ENCODE data around the gene CNTNAP2. TPM values are rescaled to one million over a fixed set of nuclear protein-coding genes. Genes with fewer than 3 reads are reported as not detected.
A peak's percentile ranks its signal among the peaks of the same experiment; 100 is the strongest.

Gene CNTNAP2
- total and polyA plus RNA-seq, 2 of the 13 experiments (the other 11 are each of a cell fraction or from before 2014, with no cell fraction given) = 0.40 to 0.42 TPM

DNA sequence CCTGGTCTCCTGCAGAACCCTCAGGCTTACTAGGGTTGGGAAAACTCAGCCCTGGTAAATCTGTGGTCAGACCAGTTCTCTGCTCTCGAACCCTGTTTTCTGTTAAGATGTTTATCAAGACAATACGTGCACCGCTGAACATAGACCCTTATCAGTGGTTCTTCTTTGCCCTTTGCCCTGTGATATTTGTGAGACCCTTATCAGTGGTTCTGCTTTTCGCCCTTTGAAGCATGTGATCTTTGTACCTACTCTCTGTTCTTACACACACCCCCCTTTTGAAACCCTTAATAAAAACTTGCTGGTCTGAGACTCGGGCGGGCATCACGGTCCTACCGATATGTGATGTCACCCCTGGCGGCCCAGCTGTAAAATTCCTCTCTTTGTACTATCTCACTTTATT, 2346.2 kb downstream of the CNTNAP2 start (continued):
- TF ChIP-seq MEF2D (CRISPR knock-in tag; IDR thresholded peaks at IDR 0.05) = 0 out of 2 replicates have a peak, but pooled peaks have one; percentile 62

DNA sequence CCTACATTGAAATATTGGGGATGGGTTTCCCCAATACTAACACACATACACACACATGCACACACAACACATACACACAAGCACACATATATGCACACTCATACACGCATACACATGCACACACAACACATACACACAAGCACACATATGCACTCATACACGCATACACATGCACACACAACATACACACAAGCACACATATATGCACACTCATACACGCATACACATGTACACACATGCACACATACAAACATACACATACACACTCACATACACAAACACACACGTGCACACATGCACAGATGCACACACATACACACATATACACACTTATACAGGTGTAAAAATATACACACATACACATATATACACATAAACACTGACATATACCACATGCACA, 2346.6 kb downstream of the CNTNAP2 start:
- no TSS peak for BruUV-seq (replicated peaks)
- FAIRE-seq (peak; percentile 34), ATAC-seq (no peak), DNase-seq (ENCODE audit: low spot score) (no peak)
- H2AFZ ChIP-seq (ENCODE audit: low read length) = no peak overlapping the region
- ChIA-PET CTCF (ENCODE audit: low intra/inter-chr PET ratio, low total read pairs) (no interaction called here), POLR2A (no interaction called here)
- intact Hi-C loops (cut with micrococcal nuclease; ENCODE audit: unreplicated experiment) = no loop called here
- TF ChIP-seq JUNB (CRISPR knock-in tag; IDR thresholded peaks at IDR 0.05; ENCODE audit: borderline replicate concordance) (peak; percentile 27; the same call in 1 of the 2 replicates), HOXA7 (CRISPR knock-in tag; IDR thresholded peaks at IDR 0.05) (0 out of 2 replicates have a peak, but pooled peaks have one; percentile 50), CAMTA2 (CRISPR knock-in tag; IDR thresholded peaks at IDR 0.05; ENCODE audit: borderline replicate concordance) (no peak), BATF2 (CRISPR knock-in tag; IDR thresholded peaks at IDR 0.05) (no peak), NONO (IDR thresholded peaks at IDR 0.05) (no peak), NONO (CRISPR knock-in tag; conservative IDR thresholded peaks at IDR 0.05) (0 out of 2 replicates have a peak, but pooled peaks have one; percentile 48), NFRKB (IDR thresholded peaks at IDR 0.05) (no peak), XRCC5 (optimal IDR thresholded peaks at IDR 0.05; ENCODE audit: low read length) (no peak), MNT (IDR thresholded peaks at IDR 0.05) (0 out of 2 replicates have a peak, but pooled peaks have one; percentile 3)
- TF ChIP-seq, protein P1, sequence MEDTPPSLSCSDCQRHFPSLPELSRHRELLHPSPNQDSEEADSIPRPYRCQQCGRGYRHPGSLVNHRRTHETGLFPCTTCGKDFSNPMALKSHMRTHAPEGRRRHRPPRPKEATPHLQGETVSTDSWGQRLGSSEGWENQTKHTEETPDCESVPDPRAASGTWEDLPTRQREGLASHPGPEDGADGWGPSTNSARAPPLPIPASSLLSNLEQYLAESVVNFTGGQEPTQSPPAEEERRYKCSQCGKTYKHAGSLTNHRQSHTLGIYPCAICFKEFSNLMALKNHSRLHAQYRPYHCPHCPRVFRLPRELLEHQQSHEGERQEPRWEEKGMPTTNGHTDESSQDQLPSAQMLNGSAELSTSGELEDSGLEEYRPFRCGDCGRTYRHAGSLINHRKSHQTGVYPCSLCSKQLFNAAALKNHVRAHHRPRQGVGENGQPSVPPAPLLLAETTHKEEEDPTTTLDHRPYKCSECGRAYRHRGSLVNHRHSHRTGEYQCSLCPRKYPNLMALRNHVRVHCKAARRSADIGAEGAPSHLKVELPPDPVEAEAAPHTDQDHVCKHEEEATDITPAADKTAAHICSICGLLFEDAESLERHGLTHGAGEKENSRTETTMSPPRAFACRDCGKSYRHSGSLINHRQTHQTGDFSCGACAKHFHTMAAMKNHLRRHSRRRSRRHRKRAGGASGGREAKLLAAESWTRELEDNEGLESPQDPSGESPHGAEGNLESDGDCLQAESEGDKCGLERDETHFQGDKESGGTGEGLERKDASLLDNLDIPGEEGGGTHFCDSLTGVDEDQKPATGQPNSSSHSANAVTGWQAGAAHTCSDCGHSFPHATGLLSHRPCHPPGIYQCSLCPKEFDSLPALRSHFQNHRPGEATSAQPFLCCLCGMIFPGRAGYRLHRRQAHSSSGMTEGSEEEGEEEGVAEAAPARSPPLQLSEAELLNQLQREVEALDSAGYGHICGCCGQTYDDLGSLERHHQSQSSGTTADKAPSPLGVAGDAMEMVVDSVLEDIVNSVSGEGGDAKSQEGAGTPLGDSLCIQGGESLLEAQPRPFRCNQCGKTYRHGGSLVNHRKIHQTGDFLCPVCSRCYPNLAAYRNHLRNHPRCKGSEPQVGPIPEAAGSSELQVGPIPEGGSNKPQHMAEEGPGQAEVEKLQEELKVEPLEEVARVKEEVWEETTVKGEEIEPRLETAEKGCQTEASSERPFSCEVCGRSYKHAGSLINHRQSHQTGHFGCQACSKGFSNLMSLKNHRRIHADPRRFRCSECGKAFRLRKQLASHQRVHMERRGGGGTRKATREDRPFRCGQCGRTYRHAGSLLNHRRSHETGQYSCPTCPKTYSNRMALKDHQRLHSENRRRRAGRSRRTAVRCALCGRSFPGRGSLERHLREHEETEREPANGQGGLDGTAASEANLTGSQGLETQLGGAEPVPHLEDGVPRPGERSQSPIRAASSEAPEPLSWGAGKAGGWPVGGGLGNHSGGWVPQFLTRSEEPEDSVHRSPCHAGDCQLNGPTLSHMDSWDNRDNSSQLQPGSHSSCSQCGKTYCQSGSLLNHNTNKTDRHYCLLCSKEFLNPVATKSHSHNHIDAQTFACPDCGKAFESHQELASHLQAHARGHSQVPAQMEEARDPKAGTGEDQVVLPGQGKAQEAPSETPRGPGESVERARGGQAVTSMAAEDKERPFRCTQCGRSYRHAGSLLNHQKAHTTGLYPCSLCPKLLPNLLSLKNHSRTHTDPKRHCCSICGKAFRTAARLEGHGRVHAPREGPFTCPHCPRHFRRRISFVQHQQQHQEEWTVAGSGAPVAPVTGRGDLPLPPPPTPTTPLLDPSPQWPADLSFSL (CRISPR knock-in tag; IDR thresholded peaks at IDR 0.05) = peak; percentile 81
- H3K27me3 ChIP-seq (ENCODE audit: control insufficient read depth in 1 of 2, insufficient read depth in 2 of 2, low read length in 2 of 2) = no peaks in the 10 kb centered on the region
- peak overlapping the region; percentile 16; the same call in 1 of the 2 replicates for H3K4me2 ChIP-seq (ENCODE audit: low read depth, low read length)
- peaks cover 39% of the 10 kb centered on the region for H3K4me1 ChIP-seq (ENCODE audit: insufficient read depth, low read length)
- H4K20me1 ChIP-seq (ENCODE audit: insufficient read depth, low read length) = no peaks in the 10 kb centered on the region
- no peaks in the 10 kb centered on the region for H3K9me3 ChIP-seq (ENCODE audit: low read length)
- no peaks in the 10 kb centered on the region for H3K79me2 ChIP-seq (ENCODE audit: insufficient read depth, low read length)
- no peak overlapping the region for H3K27ac ChIP-seq (ENCODE audit: extremely low read length, insufficient read depth, low read length)
- 97% methylated on average over 4 of the region's 4 CpGs for WGBS (ENCODE audit: low lambda C conversion rate)
- no peak overlapping the region for H3K4me3 ChIP-seq (replicated peaks in 1 of 3; ENCODE audit: insufficient read depth in 1 of 3, low read depth in 2 of 3, low read length in 3 of 3)
- H3K9ac ChIP-seq (ENCODE audit: insufficient read depth, low read depth, low read length) = no peak overlapping the region
- H3K36me3 ChIP-seq (replicated peaks in 1 of 2; ENCODE audit: control insufficient read depth in 1 of 2, insufficient read depth in 2 of 2, low read length in 2 of 2) = no peaks in the 10 kb centered on the region
- in situ Hi-C loops (cut with HindIII; ENCODE audit: extremely low pct_ligation_motif_present, low pct_unique_long_range_greater_than_20kb) = no loop called here
